Adrenal gland (tissue), 12 donors: ENCODE results near the gene DST. TPM values are rescaled to one million over a fixed set of nuclear protein-coding genes. Genes with fewer than 3 reads are reported as not detected.

Experiments
- DNase-seq, 7 donors: peaks; one replicate each; pipeline ENCODE4 v3.0.0-alpha.2; 2019 to 2020
- H3K27ac ChIP-seq, 5 donors: fragments of 200-600 bp; sonication (generic) in 4 of 5; 1 replicate in 3 of 5; 2 replicates in 2 of 5; pipeline versions ENCODE4 v1.5.1 to v1.8.0; 2016 to 2020; ENCODE audit warnings: mild to moderate bottlenecking in 1 of 5
- H3K27me3 ChIP-seq: fragments of 200-600 bp; 2 replicates; pipeline ENCODE4 v1.8.0; 2021
- H3K36me3 ChIP-seq, 2 donors: fragments of 200-600 bp; replicated peaks in 1 of 2; 1 replicate in 1 of 2; 2 replicates in 1 of 2; pipeline versions ENCODE4 v1.5.1 to v1.8.0; 2018 to 2022
- H3K4me1 ChIP-seq, 2 donors: fragments of 200-600 bp; replicated peaks in 1 of 2; 1 replicate in 1 of 2; 2 replicates in 1 of 2; pipeline versions ENCODE4 v1.5.1 to v1.8.0; 2018 to 2021
- H3K4me3 ChIP-seq, 4 donors: fragments of 200-600 bp; sonication (generic) in 3 of 4; one replicate each; pipeline ENCODE4 v1.5.1; 2016 to 2018
- H3K9me3 ChIP-seq, 3 donors: fragments of 200-600 bp; sonication (generic) in 1 of 3; replicated peaks in 1 of 3; 1 replicate in 2 of 3; 2 replicates in 1 of 3; pipeline versions ENCODE4 v1.5.1 to v1.8.0; 2016 to 2021
- CTCF ChIP-seq, 6 experiments: fragments of 450-650 bp in 4 of 6; fragments of 200-600 bp in 2 of 6; sonication (generic) in 1 of 6; IDR thresholded peaks; 1 replicate in 5 of 6; 2 replicates in 1 of 6; pipeline versions ENCODE4 v1.5.1 to v1.8.0; 2016 to 2021; ENCODE audit warnings: antibody characterized with exemption in 6 of 6, mild to moderate bottlenecking in 2 of 6, moderate library complexity in 1 of 6
- POLR2A ChIP-seq, 2 donors: fragments of 450-650 bp; IDR thresholded peaks; one replicate each; pipeline ENCODE4 v1.6.1; 2017; ENCODE audit warnings: antibody characterized with exemption in 2 of 2, mild to moderate bottlenecking in 2 of 2, moderate library complexity in 1 of 2
- WGBS, 4 donors: extraction: QIAGEN DNeasy Blood & Tissue Kit in 2 of 4; methylation state at CpG; one replicate each; pipeline versions ENCODE4 v1.1.5 to v1.1.7; 2013 to 2017; 5-methylcytosine and 5-hydroxymethylcytosine counted together
- intact Hi-C, 2 donors: fragments of 100-400 bp; cut with DNase I; formaldehyde crosslinking; loops; one replicate each; pipeline versions ENCODE4 v1.14.1 to v1.15.0; 2022 to 2023
- polyA plus RNA-seq, 3 donors: library from polyadenylated mRNA; stranded (reverse); fragments of 200-250 nt in 2 of 3; fragments of 350-450 nt in 1 of 3; fragmentation: Illumina TruSeq in 1 of 3; extraction: RNeasy Lipid Tissue Mini Kit (QIAGEN cat#74804) in 1 of 3; gene quantifications; one replicate each; pipeline ENCODE4 v1.2.3, GENCODE V29; 2013 to 2014
- total RNA-seq, 9 donors: library from RNA; depleted of rRNA in 4 of 9; stranded (reverse); fragments of >200 nt in 4 of 9; fragments of 120-200 nt in 1 of 9; fragmentation: NEBNext Ultra II Directional in 1 of 9; extraction: Animal tissue kit (Norgen Biotek cat#: 25700) in 1 of 9; gene quantifications; one replicate each; pipeline versions ENCODE4 v1.1.0 to v1.2.4, GENCODE V29; 2013 to 2023
- donor health status: healthy with polysubstance abuse.
- donor health status: Bipolar disorder and iron deficiency.
- donor health status: DM: yes; HTN: yes; CAD: no.
- donor health status: DM: no; HTN: no; CAD: no.
- donor health status: DM: no; HTN: no; CAD: no.
- donor health status: DM: yes; HTN: yes; CAD: no.

The DST gene
- total and polyA plus RNA-seq, 12 donors, result 105 to 418 (median 265) TPM

GRCh38 chr6:56514395-56514794, 128.3 kb downstream of the DST start:
- Histone ChIP-seq H3K4me3 (no peak overlapping the region), H3K4me1 (peaks cover 0 to 28% of the 10 kb centered on the region in 2 donors), H3K27me3 (no peaks in the 10 kb centered on the region), H3K27ac (peak overlapping the region in 1 of 5 donors; percentile 35), H3K9me3 (no peaks in the 10 kb centered on the region), H3K36me3 (peaks cover 0 to 17% of the 10 kb centered on the region in 2 donors)
- no peak for DNase-seq
- TF ChIP-seq POLR2A (IDR thresholded peaks at IDR 0.05) (no peak), CTCF (IDR thresholded peaks at IDR 0.05) (no peak)
- WGBS, 4 donors, result 28 to 60% (median 42%) methylated on average over 2 of the region's 2 CpGs
- intact Hi-C loops, result no loop called here

- no peak for TF ChIP-seq POLR2A (IDR thresholded peaks at IDR 0.05)
- TF ChIP-seq CTCF (IDR thresholded peaks at IDR 0.05), result no peak
- Histone ChIP-seq H3K4me3 (no peak overlapping the region), H3K27me3 (no peaks in the 10 kb centered on the region), H3K9me3 (no peaks in the 10 kb centered on the region), H3K36me3 (peaks cover 0 to 25% of the 10 kb centered on the region in 2 donors), H3K27ac (no peak overlapping the region), H3K4me1 (peaks cover 0 to 28% of the 10 kb centered on the region in 2 donors)
- intact Hi-C loops, result no loop called here
- DNase-seq, result no peak
- 94 to 100% (median 98%) methylated on average over 1 of the region's 1 CpG for WGBS, 4 donors
These were observed 129.1 kb downstream of the DST start for GRCh38 chr6:56513631-56514030.

GRCh38 chr6:56511591-56511990, 131.1 kb downstream of the DST start:
- Histone ChIP-seq H3K9me3 (no peaks in the 10 kb centered on the region), H3K4me3 (no peak overlapping the region), H3K36me3 (peaks cover 0 to 33% of the 10 kb centered on the region in 2 donors), H3K27me3 (no peaks in the 10 kb centered on the region), H3K4me1 (peaks cover 7 to 24% of the 10 kb centered on the region in 2 donors), H3K27ac (no peak overlapping the region)
- DNase-seq, result no peak
- no peak for TF ChIP-seq POLR2A (IDR thresholded peaks at IDR 0.05)
- TF ChIP-seq CTCF (IDR thresholded peaks at IDR 0.05), result no peak
- intact Hi-C loops, result no loop called here
- 88 to 96% (median 94%) methylated on average over 2 of the region's 2 CpGs for WGBS, 4 donors

GRCh38 chr6:56510984-56511531, 131.6 kb downstream of the DST start:
- TF ChIP-seq CTCF (IDR thresholded peaks at IDR 0.05), result no peak
- no peak for TF ChIP-seq POLR2A (IDR thresholded peaks at IDR 0.05)

More at GRCh38 chr6:56510984-56511531, 131.6 kb downstream of the DST start:
- intact Hi-C loops, result no loop called here
- H3K9me3 ChIP-seq, result no peaks in the 10 kb centered on the region
- H3K36me3 ChIP-seq, result peaks cover 0 to 30% of the 10 kb centered on the region in 2 donors
- WGBS, 4 donors, result 65 to 81% (median 73%) methylated on average over 3 of the region's 3 CpGs
- no peak overlapping the region for H3K4me3 ChIP-seq
- H3K4me1 ChIP-seq, result peaks cover 12 to 29% of the 10 kb centered on the region in 2 donors
- DNase-seq, result peak in 1 of 7 donors; percentile 12
- no peaks in the 10 kb centered on the region for H3K27me3 ChIP-seq
- no peak overlapping the region for H3K27ac ChIP-seq
